PC-9 (cell line): Measurements from ENCODE around the gene P2RY12. TPM values are rescaled to one million over a fixed set of nuclear protein-coding genes. Genes with fewer than 3 reads are reported as not detected.

ENCODE experiments used
- BruUV-seq: library from RNA; stranded (reverse); fragments of 400-500 nt; replicated peaks from 2 replicates; lab custom pipeline; 2021; lab: Mats Ljungman, UMichigan
- CTCF ChIA-PET: fragments of 300-600 bp; sonication (Branson Sonifier 250); formaldehyde crosslinking; loops from one replicate; lab custom pipeline; 2022; ENCODE audit warnings: antibody characterized with exemption; lab: Charles Lee
- POLR2A ChIA-PET: fragments of 300-600 bp; sonication (Branson Sonifier 250); formaldehyde crosslinking; loops from one replicate; lab custom pipeline; 2022; ENCODE audit warnings: antibody characterized with exemption; ENCODE audit not compliant: unreplicated experiment; lab: Charles Lee
- DNase-seq, 2 experiments: peaks; one replicate each; pipeline versions ENCODE4 v3.0.0 to v3.0.0-alpha.2; 2015 to 2022; ENCODE audit warnings: mixed read lengths in 1 of 2
- H2AFZ ChIP-seq: fragments of 200-600 bp; sonication (generic); 2 replicates; pipeline ENCODE4 v1.8.1; 2017; ENCODE audit warnings: antibody characterized with exemption
- H3F3A ChIP-seq: fragments of 200-600 bp; sonication (generic); 2 replicates; pipeline ENCODE4 v1.8.1; 2017; ENCODE audit warnings: antibody characterized with exemption, mild to moderate bottlenecking, low read depth; ENCODE audit not compliant: insufficient read depth
- H3K27ac ChIP-seq: fragments of 200-600 bp; sonication (generic); 2 replicates; pipeline ENCODE4 v1.6.1; 2016; ENCODE audit warnings: mixed run types
- H3K27me3 ChIP-seq: fragments of 200-600 bp; sonication (generic); 2 replicates; pipeline ENCODE4 v1.6.1; 2016; ENCODE audit warnings: low read depth, mixed run types; ENCODE audit not compliant: insufficient read depth
- H3K36me3 ChIP-seq: fragments of 200-600 bp; sonication (generic); 2 replicates; pipeline ENCODE4 v1.6.1; 2016; ENCODE audit warnings: low read depth, mixed run types
- H3K4me1 ChIP-seq: fragments of 200-600 bp; sonication (generic); replicated peaks from 2 replicates; pipeline ENCODE4 v1.6.1; 2016; ENCODE audit warnings: mixed run types; ENCODE audit not compliant: insufficient read depth
- H3K4me2 ChIP-seq: fragments of 200-600 bp; sonication (generic); 2 replicates; pipeline ENCODE4 v1.6.1; 2017; ENCODE audit warnings: mixed run types
- H3K4me3 ChIP-seq: fragments of 200-600 bp; sonication (generic); 2 replicates; pipeline ENCODE4 v1.6.1; 2016; ENCODE audit warnings: mixed run types
- H3K79me2 ChIP-seq: fragments of 200-600 bp; sonication (generic); 2 replicates; pipeline ENCODE4 v1.6.1; 2017; ENCODE audit warnings: low read depth, mixed run types
- H3K9me2 ChIP-seq: fragments of 200-600 bp; sonication (generic); 2 replicates; pipeline ENCODE4 v1.8.1; 2017; ENCODE audit warnings: mild to moderate bottlenecking; ENCODE audit not compliant: insufficient read depth
- H3K9me3 ChIP-seq: fragments of 200-600 bp; sonication (generic); 2 replicates; pipeline ENCODE4 v1.8.1; 2016; ENCODE audit warnings: low read depth; ENCODE audit not compliant: insufficient read depth
- H4K20me1 ChIP-seq: fragments of 200-600 bp; sonication (generic); 2 replicates; pipeline ENCODE4 v1.8.1; 2017; ENCODE audit not compliant: insufficient read depth
- EZH2 ChIP-seq: fragments of 200-600 bp; sonication (generic); IDR thresholded peaks from 2 replicates; pipeline ENCODE4 v1.8.0; 2017; ENCODE audit warnings: antibody characterized with exemption, low read depth
- intact Hi-C: fragments of 100-400 bp; cut with micrococcal nuclease; formaldehyde crosslinking; loops from one replicate; pipeline ENCODE4 v1.10.0; 2022; ENCODE audit not compliant: unreplicated experiment
- total RNA-seq: library from RNA; stranded (reverse); gene quantifications from 2 replicates; pipeline ENCODE4 v1.2.3, GENCODE V29; 2021
- TF ChIP-seq, protein P1 (sequence below): fragments of 200-600 bp; sonication (generic); conservative IDR thresholded peaks from 2 replicates; pipeline ENCODE4 v1.6.1; 2017; ENCODE audit warnings: mixed run types, antibody characterized with exemption, mild to moderate bottlenecking, moderate library complexity

The P2RY12 gene
- total RNA-seq, 1 experiment from 2014 or later: not detected

DNA sequence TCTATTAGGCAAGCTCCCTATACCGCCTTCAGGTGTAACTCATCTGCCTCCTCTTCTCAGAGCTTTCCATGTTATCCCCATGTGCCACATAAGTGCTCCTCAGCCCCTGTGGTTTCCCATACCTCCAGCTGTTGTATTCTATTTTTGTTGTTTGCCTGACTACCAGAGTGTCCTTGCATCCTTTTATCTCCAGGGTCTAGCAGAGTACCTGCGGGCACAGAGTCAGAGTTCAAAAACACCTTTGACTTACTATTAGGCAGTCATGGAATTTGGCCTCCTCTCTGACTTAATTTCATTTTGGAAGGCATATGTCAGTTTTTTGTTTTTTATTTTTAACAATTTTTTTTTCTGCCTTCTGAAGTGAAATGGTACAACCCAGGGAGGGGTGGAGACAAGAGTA is 75.0 kb downstream of the P2RY12 start:
- Histone ChIP-seq H3K4me1 (peaks cover 63% of the 10 kb centered on the region), H3K9me3 (no peaks in the 10 kb centered on the region), H4K20me1 (no peaks in the 10 kb centered on the region), H3K27me3 (no peaks in the 10 kb centered on the region), H3F3A (peaks cover 39% of the 10 kb centered on the region), H3K9me2 (no peaks in the 10 kb centered on the region), H3K79me2 (peaks cover 53% of the 10 kb centered on the region), H3K36me3 (no peaks in the 10 kb centered on the region), H3K4me2 (no peak overlapping the region), H3K4me3 (no peak overlapping the region), H2AFZ (no peak overlapping the region), H3K27ac (peak overlapping the region; percentile 96; the same call in 1 of the 2 replicates)
- no TSS peak for BruUV-seq
- intact Hi-C loops: loop anchor here (5.0 to 10.0 kb wide), 3 partner anchors 528 to 955 kb away; partner anchors contain the start of gene MBNL1
- POLR2A ChIA-PET: no interaction called here
- no peak for DNase-seq
- CTCF ChIA-PET: no interaction called here
- TF ChIP-seq EZH2: no peak
- TF ChIP-seq, protein P1, sequence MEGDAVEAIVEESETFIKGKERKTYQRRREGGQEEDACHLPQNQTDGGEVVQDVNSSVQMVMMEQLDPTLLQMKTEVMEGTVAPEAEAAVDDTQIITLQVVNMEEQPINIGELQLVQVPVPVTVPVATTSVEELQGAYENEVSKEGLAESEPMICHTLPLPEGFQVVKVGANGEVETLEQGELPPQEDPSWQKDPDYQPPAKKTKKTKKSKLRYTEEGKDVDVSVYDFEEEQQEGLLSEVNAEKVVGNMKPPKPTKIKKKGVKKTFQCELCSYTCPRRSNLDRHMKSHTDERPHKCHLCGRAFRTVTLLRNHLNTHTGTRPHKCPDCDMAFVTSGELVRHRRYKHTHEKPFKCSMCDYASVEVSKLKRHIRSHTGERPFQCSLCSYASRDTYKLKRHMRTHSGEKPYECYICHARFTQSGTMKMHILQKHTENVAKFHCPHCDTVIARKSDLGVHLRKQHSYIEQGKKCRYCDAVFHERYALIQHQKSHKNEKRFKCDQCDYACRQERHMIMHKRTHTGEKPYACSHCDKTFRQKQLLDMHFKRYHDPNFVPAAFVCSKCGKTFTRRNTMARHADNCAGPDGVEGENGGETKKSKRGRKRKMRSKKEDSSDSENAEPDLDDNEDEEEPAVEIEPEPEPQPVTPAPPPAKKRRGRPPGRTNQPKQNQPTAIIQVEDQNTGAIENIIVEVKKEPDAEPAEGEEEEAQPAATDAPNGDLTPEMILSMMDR: no peak

DNA sequence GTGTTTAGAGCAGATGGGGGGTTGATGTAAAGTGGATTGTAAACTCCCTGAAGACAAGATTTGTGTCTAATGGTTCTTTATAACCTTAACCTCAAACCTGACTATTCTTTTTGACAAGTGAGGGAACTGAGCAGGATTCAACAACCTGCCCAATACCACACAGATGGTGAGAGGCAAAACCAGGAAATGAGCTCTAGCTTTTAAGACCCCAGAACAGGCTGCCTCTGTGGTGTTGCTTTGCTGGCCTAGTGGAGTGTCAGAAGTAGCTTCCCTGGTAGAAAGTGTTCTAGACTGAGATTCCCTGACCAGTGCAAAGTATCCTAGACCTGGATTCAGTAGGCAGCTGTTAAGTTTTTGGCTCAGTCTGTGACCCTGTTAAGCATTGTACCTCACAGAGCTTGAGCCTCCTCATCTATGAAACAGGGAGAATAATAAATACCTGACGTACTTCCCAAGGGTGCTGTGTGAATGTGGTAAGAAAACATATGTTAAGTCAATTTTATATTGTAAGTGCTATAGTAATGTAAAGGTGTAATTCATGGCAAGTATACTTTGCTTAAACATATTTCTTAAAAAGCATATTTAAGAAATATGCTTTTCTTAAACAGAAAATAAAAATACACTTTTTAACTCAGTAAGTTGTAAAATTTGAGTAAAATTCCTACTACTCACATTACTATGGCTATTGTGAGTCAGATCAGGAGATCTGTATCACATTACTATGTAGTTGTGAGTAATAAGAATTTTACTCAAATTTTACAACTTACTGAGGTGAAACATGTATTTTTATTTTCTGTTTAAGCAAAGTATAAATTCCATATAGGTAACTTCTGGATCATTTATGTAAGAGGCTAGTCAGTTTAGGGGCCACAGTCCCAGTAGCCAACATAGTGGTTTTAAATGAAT is 76.7 kb downstream of the P2RY12 start:
- H3K9me3 ChIP-seq: no peaks in the 10 kb centered on the region
- H4K20me1 ChIP-seq: no peaks in the 10 kb centered on the region
- no peaks in the 10 kb centered on the region for H3K27me3 ChIP-seq
- no peak for DNase-seq
- peaks cover 52% of the 10 kb centered on the region for H3F3A ChIP-seq
- H3K79me2 ChIP-seq: peaks cover 49% of the 10 kb centered on the region
- H3K27ac ChIP-seq: peak overlapping the region; percentile 96
- no peak overlapping the region for H3K4me3 ChIP-seq
- BruUV-seq: no TSS peak
- H3K4me2 ChIP-seq: peak overlapping the region; percentile 70
- TF ChIP-seq, protein P1: no peak
- TF ChIP-seq EZH2: no peak
- H3K36me3 ChIP-seq: no peaks in the 10 kb centered on the region
- POLR2A ChIA-PET: interaction anchor here (0.7 to 1.3 kb wide), 2 partner anchors 9 to 31 kb away, joined by 6 read pairs; partner anchors contain the start of gene GPR87
- H2AFZ ChIP-seq: no peak overlapping the region
- CTCF ChIA-PET: interaction anchor here (0.6 kb wide), 1 partner anchor 1932 kb away, joined by 3 read pairs; no protein-coding TSS in a partner anchor
- intact Hi-C loops: loop anchor here (5.0 to 10.0 kb wide), 3 partner anchors 529 to 957 kb away; partner anchors contain the start of gene MBNL1
- no peaks in the 10 kb centered on the region for H3K9me2 ChIP-seq
- H3K4me1 ChIP-seq: peaks cover 67% of the 10 kb centered on the region

DNA sequence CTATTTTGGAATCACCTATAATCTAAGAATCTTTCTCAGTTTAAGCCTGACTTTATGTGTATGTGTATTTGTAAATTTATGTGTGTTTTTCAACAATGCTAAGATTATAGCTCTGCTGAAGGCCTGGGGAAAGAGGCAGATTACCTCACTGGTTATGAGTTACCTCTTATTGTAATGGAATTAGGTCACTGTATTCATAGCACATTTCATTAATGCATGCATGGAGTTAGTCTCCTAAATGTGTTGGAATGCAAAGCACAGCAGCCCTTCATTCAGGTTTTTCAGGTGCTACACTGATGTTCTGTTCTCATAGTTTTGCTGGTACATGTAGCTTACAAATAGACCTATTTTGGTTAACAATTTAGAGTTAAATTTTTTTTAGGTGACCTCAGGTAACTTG is 77.4 kb downstream of the P2RY12 start:
- Histone ChIP-seq H3K79me2 (peaks cover 51% of the 10 kb centered on the region), H3K36me3 (no peaks in the 10 kb centered on the region), H3F3A (peaks cover 52% of the 10 kb centered on the region), H3K9me3 (no peaks in the 10 kb centered on the region), H3K4me3 (no peak overlapping the region), H3K4me1 (peaks cover 68% of the 10 kb centered on the region), H3K27me3 (no peaks in the 10 kb centered on the region), H3K9me2 (no peaks in the 10 kb centered on the region), H4K20me1 (no peaks in the 10 kb centered on the region), H2AFZ (no peak overlapping the region), H3K4me2 (peak overlapping the region; percentile 70), H3K27ac (peak overlapping the region; percentile 96)
- no TSS peak for BruUV-seq
- ChIA-PET POLR2A (interaction anchor here (1.3 kb wide), 1 partner anchor 10 kb away, joined by 6 read pairs; the partner anchor contains the start of gene GPR87), CTCF (interaction anchor here (0.6 kb wide), 1 partner anchor 1931 kb away, joined by 3 read pairs; no protein-coding TSS in a partner anchor)
- peak in 1 of 2 experiments; percentile 62 for DNase-seq
- intact Hi-C loops: loop anchor here (5.0 to 10.0 kb wide), 3 partner anchors 530 to 958 kb away; partner anchors contain the start of gene MBNL1
- no peak for TF ChIP-seq EZH2
- TF ChIP-seq, protein P1: no peak
